ENCODE measurements around the gene CDYL. TPM values are rescaled to one million over a fixed set of nuclear protein-coding genes. Genes with fewer than 3 reads are reported as not detected.

Gene CDYL
- polyA plus RNA-seq, 1 experiment = 26.6 TPM

DNA sequence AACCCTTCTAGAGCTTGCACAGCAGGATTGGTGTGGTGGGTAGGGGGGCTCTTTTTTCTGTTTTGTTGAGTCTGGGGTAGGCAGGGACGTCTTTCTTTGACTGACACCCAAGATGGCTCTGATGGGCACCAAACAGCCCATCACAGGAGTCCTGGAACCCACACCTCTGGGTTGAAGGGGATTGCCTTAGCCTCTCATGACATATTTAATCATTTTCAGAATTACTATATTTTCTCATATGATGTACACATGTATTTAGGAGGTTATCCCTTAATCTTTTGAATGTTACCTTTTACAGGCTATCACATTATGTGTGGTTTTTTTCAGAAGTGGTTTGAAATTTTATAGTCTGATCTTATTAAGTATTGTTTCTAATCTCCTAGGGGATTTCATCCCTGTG, 163.0 kb downstream of the CDYL start:
- ChIA-PET POLR2A (no interaction called here), CTCF (interaction anchor here (1.6 kb wide), 1 partner anchor 10 kb away, joined by 4 read pairs; no protein-coding TSS in a partner anchor)
- Histone ChIP-seq H3K4me3 (ENCODE audit: low read depth, low read length) (no peak overlapping the region), H3K9me3 (ENCODE audit: control insufficient read depth, insufficient read depth, low read length) (no peaks in the 10 kb centered on the region; the same call in 1 of the 2 replicates), H3K27me3 (ENCODE audit: control insufficient read depth, insufficient read depth, low read length) (no peaks in the 10 kb centered on the region), H3K27ac (ENCODE audit: low read depth, low read length) (no peak overlapping the region)
- TF ChIP-seq, protein P1, sequence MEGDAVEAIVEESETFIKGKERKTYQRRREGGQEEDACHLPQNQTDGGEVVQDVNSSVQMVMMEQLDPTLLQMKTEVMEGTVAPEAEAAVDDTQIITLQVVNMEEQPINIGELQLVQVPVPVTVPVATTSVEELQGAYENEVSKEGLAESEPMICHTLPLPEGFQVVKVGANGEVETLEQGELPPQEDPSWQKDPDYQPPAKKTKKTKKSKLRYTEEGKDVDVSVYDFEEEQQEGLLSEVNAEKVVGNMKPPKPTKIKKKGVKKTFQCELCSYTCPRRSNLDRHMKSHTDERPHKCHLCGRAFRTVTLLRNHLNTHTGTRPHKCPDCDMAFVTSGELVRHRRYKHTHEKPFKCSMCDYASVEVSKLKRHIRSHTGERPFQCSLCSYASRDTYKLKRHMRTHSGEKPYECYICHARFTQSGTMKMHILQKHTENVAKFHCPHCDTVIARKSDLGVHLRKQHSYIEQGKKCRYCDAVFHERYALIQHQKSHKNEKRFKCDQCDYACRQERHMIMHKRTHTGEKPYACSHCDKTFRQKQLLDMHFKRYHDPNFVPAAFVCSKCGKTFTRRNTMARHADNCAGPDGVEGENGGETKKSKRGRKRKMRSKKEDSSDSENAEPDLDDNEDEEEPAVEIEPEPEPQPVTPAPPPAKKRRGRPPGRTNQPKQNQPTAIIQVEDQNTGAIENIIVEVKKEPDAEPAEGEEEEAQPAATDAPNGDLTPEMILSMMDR (IDR thresholded peaks at IDR 0.05; ENCODE audit: low read depth, low read length) = no peak
- no peak for DNase-seq (ENCODE audit: low read depth, low spot score)

DNA sequence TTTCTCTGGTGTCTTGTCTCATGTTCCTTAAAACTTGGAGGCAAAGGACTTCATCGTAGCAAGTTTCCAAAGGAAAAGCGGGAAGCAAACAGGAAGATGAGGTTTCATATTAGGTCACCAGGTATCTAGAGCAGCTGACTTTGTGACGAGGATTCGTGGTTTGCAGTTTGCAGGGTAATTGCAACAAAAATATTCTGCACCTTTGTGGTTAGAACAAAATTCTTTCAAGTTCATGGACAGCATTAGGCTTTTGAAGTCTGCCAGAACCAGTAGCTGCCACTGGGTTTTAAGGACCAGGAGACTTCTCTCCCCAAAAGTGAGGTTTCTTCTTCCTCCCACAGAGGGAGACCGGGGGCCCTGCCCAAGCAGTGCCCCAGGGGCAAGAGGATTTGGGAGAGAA, 164.2 kb downstream of the CDYL start:
- ChIA-PET POLR2A (no interaction called here), CTCF (interaction anchor here (1.6 kb wide), 1 partner anchor 12 kb away, joined by 4 read pairs; no protein-coding TSS in a partner anchor)
- DNase-seq (ENCODE audit: low read depth, low spot score) = no peak

DNA sequence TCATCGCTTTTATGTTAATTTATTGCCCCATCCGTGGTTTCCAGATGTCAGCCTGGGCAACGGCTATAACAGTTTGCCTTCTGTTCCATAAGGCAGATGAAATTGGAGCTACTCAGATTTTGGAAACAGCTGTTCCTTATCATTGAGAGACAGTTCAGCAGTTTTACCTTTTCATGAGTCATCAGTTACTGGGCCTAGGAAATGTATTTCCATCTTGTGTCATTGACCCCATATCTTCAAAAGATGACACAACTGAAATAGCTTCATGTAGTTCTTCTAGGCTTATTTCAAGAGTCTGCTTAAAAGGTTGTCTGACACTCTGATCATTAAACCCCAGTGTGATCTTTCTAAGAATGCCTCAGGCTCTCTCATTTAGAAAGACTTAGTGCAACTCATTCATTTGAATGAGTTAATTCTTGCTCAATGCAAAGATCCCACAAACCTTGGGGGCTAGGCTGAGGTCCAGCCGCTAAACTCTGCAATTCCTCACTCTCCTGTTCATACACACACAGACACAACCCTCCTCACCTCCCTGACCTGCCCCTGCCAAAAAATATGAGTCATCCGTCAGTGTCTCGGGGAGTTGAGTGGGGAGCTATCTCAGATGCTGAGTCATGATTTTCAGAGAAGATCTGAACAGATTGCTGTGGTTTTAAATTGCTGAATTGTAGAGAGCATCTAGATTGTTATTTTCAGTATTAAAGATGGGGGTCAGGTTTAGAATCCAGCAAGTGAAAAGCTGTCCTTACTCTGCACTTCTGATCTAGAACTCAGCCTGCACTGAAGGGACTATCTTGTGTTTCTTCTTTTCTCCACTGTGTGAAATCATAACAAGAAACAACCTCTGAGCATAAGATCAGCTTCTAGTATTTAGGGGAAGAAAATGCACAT, 165.8 kb downstream of the CDYL start:
- H3K9me3 ChIP-seq (ENCODE audit: control insufficient read depth, insufficient read depth, low read length) = no peaks in the 10 kb centered on the region; the same call in 1 of the 2 replicates
- peak overlapping the region; percentile 80 for H3K27ac ChIP-seq (ENCODE audit: low read depth, low read length)
- ChIA-PET CTCF (interaction anchor here (0.9 to 1.6 kb wide), 5 partner anchors 89 to 1605 kb away, joined by 3 to 5 read pairs (median 3); no protein-coding TSS in a partner anchor), POLR2A (interaction anchor here (0.6 to 1.7 kb wide), 5 partner anchors 14 to 590 kb away, joined by 3 to 6 read pairs (median 5); partner anchors contain the start of gene RPP40)
- TF ChIP-seq, protein P1 (IDR thresholded peaks at IDR 0.05; ENCODE audit: low read depth, low read length) = no peak
- no peak overlapping the region for H3K4me3 ChIP-seq (ENCODE audit: low read depth, low read length)
- no peaks in the 10 kb centered on the region for H3K27me3 ChIP-seq (ENCODE audit: control insufficient read depth, insufficient read depth, low read length)
- peak; percentile 85 for DNase-seq (ENCODE audit: low read depth, low spot score)

More for the DNA sequence above, 164.2 kb downstream of the CDYL start:
- H3K4me3 ChIP-seq (ENCODE audit: low read depth, low read length) = no peak overlapping the region
- TF ChIP-seq, protein P1 (IDR thresholded peaks at IDR 0.05; ENCODE audit: low read depth, low read length) = no peak
- H3K9me3 ChIP-seq (ENCODE audit: control insufficient read depth, insufficient read depth, low read length) = no peaks in the 10 kb centered on the region; the same call in 1 of the 2 replicates
- no peak overlapping the region for H3K27ac ChIP-seq (ENCODE audit: low read depth, low read length)
- no peaks in the 10 kb centered on the region for H3K27me3 ChIP-seq (ENCODE audit: control insufficient read depth, insufficient read depth, low read length)

DNA sequence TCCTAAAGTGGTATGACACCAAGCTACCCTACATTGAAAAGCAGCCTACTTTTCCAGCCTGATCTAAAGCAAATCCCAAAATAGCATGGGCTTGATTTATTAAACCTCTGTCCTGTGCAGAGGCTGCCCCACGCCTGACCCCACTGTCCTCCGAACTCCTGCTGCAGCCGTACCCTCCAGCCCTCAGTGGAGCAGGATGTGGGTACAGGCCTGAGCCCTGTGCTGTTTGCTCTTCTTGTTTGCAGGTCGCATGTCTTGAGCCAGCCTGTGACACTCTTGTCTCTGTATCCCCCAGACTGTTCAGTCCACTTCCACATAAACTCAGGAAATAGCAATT, 166.4 kb downstream of the CDYL start:
- no peaks in the 10 kb centered on the region; the same call in 1 of the 2 replicates for H3K9me3 ChIP-seq (ENCODE audit: control insufficient read depth, insufficient read depth, low read length)
- POLR2A ChIA-PET = interaction anchor here (0.6 to 1.7 kb wide), 5 partner anchors 15 to 591 kb away, joined by 3 to 6 read pairs (median 5); partner anchors contain the start of gene RPP40

More for the DNA sequence above, 166.4 kb downstream of the CDYL start:
- TF ChIP-seq, protein P1 (IDR thresholded peaks at IDR 0.05; ENCODE audit: low read depth, low read length) = no peak
- DNase-seq (ENCODE audit: low read depth, low spot score) = peak; percentile 6
- Histone ChIP-seq H3K4me3 (ENCODE audit: low read depth, low read length) (no peak overlapping the region), H3K27ac (ENCODE audit: low read depth, low read length) (peak overlapping the region; percentile 80), H3K27me3 (ENCODE audit: control insufficient read depth, insufficient read depth, low read length) (no peaks in the 10 kb centered on the region)
- CTCF ChIA-PET = interaction anchor here (0.6 to 1.6 kb wide), 6 partner anchors 44 to 1604 kb away, joined by 3 to 5 read pairs (median 3); no protein-coding TSS in a partner anchor

Measured in AG04450 (cell line).